GM18517 (cell line): Measurements from ENCODE around the gene KIDINS220.
A peak's percentile ranks its signal among the peaks of the same experiment; 100 is the strongest.

Experiments
- ATAC-seq: cut with Tn5 transposase; IDR thresholded peaks from one replicate; pipeline ENCODE4 v1.9.1; 2021; ENCODE audit warnings: mild to moderate bottlenecking, moderate library complexity; ENCODE audit not compliant: unreplicated experiment

KIDINS220 gene

DNA sequence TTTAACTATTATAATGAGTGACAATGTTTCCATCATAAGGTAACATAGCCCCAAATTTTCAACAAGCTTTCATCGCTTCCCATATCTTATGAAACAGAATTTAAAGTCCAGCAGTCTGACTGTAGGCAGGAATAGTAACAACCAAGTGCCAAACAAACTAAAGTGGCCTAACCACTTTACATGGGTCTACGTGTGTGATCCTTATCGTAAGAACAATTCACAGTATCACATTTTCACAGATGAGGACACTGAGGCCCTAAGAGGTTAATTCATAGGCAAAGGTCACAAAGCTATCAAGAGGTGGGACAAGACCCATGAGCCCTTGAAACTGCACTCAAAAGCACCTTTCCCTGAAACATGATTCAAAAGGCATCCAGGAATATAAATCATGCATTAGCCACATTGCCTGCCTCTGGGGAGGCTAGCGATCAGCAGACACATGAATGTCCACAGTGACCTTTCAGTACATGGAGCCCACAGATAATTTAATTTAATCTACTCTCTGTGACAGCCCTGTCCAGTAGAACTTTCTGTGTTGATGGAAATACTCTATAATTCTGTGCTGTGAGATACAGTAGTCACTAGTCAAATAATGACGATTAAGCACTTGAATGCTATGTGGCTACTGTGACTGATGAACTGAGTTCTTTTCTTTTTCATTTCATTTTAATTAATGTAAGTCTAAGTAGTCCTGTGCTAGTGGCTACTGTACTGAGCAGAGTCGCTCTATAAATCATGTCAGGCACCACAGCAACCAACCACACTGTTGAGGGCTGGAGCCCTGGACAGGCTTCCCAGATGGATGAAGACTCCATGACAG is 30.3 kb downstream of the KIDINS220 start:
- ATAC-seq, result no peak

- ATAC-seq, result no peak
These were observed 31.9 kb downstream of the KIDINS220 start for GRCh38 chr2:8805278-8806210.

GRCh38 chr2:8803658-8804379 is 33.6 kb downstream of the KIDINS220 start:
- peak; percentile 99 for ATAC-seq

DNA sequence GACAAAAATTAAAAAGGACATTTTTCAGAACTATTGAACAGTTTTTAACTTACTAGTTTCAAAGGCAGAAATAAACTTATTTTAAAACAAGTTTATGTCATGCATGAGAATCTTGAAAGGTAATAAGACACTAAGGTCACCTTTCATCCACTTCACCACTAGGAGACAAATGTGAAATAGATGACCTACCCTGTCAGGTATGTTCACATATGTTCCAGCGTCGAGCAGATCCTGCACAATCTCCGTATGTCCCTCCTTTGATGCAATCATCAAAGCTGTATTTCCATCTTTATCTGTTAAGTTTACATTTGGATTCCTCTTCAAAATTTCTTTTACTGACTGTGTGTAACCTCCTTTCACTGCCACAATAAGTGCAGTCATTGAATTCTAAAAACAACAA is 34.7 kb downstream of the KIDINS220 start:
- ATAC-seq, result no peak

- no peak for ATAC-seq
These were observed 36.6 kb downstream of the KIDINS220 start for GRCh38 chr2:8800821-8801220.

DNA sequence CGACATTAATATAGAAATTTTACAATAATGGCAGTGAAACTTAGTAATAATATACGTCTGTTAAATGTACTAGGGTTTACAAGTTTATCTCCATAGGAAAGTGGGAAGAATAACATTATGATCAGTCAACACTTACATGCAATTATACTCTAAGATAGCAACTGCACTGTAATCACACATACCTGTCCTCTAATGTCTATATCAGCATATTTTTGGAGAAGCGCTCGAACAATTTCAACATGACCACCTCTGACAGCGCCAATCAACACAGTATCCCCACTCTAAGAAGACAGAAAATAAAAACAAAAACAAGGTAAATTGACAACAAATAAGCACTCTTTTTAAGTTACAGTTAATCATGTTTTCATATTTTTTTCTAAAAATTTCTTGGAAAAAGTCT is 37.2 kb downstream of the KIDINS220 start:
- no peak for ATAC-seq

DNA sequence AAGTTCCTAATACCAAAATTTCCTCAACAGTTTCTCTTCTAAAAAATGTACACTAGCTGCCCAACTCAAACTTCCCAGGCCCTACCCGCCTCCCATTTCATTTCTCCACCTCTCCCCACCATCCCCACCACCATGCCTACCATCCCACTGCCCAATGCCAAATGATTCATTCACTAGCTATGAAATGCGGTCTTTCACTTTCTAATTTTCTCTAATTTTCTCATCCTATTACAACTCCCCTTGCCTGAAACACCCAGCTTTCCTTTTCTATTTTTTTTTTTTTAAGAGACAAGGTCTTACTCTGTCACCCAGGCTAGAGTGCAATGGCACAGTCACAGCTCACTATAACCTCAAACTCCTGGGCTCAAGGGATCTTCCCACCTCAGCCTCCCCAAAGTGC is 38.4 kb downstream of the KIDINS220 start:
- no peak for ATAC-seq

DNA sequence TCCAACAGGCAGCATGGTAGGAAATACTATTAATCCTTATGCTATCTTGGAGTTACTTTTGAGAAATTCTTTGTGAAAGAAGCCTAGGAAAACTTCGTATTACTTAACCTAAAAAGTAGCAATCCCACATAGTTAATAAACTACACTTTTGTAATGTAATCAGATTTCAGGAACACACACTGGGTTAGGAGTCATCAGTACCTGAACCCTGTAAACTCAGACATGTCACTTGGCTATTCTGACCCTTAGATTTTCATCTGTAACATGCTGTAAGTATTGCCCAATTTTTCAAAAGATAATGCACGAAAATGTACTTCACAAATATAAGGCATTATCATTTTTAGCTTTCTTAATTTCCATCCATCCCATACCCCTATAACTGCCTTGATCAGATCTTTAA is 39.0 kb downstream of the KIDINS220 start:
- ATAC-seq, result no peak

DNA sequence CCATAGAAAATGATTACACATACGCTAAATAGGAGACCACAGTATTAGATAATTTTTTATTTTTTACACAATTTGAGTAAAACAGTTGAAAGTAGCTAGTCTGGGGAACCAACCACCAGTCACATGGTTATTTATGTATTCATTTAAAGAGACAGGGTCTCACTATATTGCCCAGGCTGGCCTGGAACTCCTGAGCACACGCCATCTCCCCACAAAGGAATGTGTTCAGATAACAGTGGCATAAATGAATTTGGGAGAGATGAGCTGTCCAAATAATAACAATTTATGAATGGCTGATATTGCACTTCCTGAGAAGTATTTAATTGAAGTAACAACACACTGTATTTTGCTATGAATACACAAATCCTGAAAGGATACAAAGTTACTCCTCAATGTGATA is 39.7 kb downstream of the KIDINS220 start:
- ATAC-seq, result no peak

- ATAC-seq, result no peak
These were observed 40.4 kb downstream of the KIDINS220 start for GRCh38 chr2:8796878-8797550.

DNA sequence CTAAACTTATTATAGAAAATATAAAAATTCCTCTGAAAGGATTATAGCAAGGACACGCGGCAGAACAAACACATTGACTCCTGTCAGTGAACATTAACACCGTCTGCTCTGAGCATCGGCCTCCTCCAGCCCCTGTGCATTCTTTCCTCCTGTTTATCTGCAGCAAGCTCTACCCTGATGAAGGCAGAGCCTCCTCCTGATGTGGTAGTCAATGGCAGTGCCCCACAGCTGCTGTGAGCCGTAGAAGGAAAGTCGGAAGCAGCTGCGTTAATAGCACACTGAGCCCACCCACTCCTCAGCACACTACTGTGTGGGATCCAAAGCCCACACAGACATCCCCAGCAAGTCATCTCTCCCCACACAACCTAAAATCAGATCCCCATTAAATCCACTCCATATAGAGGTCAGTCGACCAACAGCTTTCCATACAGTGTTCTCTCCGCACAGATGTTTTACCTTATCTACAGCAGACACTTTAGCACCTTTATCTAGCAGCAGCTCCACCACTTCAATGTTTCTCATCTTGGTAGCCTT is 41.0 kb downstream of the KIDINS220 start:
- ATAC-seq, result no peak

DNA sequence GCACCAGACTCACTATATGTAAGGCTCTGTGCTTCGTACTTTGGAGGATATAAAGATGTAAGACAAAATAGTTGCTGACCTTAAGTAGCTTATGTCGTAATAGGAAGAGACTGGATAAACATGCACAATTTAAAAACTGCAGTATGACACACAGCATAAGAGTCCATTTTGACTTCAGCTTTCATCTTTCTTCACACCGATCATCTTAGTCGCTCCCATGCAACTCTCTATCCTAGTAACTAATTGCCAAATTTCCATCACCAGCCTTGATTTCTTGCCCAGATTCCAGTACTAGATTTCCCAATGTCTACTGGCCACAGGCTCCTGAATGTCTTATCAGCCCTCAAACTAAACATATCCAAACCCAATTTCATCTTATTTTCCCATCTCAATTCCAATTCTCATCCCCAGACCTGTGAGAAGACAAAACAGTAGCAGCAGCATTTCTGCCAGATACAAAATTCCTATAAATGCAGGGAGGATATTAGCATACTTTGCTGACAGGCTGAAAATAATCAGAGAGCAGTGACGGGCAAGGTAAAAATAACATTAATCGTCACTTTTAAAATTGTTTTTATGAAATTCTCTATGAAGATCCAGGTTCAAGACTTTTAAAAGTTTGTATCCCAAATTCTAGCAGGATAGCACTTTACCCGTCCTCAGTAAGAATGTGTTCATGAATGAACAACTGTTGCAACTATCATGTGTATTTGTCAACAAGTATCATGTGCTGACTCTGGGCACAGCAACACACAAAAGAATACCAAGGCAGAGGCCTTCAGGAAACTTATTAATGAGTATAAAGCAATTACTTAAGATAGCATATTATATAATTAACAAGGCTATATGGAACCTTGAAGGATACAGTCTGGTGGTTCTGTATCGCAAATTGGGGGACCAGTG is 42.2 kb downstream of the KIDINS220 start:
- ATAC-seq, result no peak

DNA sequence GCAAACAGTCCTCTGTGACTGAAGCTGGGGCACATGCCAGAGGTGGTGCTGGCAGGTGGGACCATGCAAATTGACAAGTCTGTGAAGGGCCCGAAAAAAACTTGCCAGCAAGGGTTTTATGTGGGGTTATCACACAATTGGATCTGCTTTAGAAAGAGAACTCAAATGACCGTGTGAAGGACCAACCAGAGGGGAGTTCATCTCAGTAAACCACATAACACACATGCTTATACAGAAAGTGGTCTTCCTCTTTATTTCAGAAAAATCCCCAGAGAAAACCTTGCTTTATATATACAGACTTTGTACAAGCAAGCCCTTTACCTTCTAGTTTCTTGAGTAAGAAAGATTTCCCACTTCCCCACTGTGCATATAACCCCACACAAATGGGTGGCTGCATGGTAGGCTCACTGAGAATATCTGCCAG is 46.7 kb downstream of the KIDINS220 start:
- ATAC-seq, result no peak

- ATAC-seq, result no peak
These were observed 51.0 kb downstream of the KIDINS220 start for GRCh38 chr2:8786463-8786862.

DNA sequence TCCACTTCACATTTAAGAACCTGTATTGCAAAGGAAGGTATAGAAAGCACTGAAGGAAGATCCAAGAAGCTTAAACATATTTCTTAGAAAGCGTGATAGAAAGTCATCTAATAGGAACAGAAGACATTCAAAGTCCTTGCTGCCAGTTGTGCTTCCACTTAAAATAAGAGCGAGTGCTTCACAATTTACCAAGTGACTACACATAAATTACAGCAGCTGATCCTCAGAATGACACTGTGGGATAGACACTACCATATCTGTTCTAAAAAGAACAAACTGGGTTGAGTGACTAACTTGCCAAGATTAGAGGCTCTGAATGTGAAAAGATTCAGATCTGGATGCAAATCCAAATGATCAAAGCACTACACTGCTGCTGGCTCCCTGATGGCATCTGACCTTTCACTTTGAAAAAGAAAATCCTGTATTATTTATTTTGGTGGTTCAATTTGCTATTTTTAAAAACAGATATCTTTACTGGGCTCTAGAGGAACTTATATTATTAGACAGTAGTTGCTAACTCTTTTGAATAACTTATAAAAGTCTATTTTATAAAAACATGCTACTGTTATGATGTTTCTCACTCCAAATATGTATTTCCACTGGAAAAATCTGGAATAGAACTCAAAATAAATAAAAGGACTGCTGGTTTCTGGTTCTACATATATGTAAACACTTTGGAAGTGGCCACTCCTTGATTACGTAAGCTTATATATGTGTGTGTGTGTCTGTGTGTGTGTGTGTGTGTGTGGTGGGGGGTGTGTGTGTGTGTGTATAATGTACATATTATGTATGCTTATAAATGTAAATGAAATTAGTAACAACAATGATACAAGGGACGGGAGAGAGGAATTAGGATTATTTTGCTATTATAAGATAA is 57.4 kb downstream of the KIDINS220 start:
- ATAC-seq, result no peak

DNA sequence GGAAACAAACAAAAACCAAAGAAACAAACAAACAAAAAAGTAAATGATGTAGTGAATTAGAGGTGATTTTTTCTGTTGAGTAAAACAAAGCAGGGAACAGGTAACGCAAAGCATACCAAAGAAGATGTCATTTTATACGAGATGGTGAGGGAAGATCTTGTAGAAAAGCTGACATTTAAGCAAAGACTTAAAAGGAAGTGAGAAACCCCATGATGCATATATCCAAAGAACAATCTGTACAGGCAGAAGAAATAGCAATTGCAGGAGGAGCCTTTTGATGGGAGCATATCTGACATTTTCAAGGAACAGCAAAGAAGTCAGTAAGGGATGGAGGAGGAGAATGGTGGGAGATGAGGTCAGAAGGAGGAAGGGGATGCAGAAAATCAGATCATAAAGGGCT is 63.0 kb downstream of the KIDINS220 start:
- ATAC-seq, result no peak

DNA sequence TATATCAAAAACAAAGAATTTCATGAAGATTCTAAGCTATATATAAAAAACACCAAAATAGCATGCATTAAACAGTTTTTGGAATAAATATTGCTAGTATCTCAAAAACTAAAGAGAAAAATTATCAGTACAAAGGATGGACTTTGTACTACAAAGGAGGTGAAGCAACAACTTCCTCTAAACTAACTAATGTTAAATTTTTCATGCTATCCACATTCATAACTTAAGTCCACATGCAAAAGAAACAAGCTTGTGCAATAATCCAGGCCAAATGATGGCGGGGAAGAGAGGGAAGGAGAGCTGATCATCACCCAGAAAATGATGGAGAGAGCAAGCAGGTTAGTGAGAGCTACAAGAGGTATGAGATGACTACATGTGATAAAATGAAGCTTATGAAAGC is 70.1 kb downstream of the KIDINS220 start:
- no peak for ATAC-seq

- ATAC-seq, result no peak
These were observed 75.8 kb downstream of the KIDINS220 start for GRCh38 chr2:8761529-8762164.
